ENCODE measurements around the gene CEP192.
"Not testable (repeated sequence)": the region's sequence is repeated elsewhere in the genome, so short reads cannot be mapped to it uniquely, and the experiment has no call there.

CEP192 gene

DNA sequence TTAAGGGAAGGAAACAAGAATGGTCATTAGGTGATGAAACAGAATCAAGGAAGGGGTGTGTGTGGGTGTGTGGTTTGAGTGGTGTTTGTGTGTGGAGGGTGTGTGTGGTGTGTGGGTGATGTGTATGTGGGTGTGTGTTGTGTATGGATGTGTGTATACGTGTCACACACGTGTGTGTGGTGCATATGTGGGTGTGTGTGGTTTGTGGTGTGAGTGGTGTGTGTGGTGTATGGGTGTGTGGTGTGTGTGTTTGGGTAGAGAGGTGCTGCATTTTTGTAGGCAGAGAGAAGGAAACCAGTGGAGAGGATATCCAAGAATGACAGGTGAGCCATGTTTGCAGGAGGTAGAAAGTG lies 1.1 kb upstream of the CEP192 start:
- DNase-seq (ENCODE audit: low read depth): no peak

DNA sequence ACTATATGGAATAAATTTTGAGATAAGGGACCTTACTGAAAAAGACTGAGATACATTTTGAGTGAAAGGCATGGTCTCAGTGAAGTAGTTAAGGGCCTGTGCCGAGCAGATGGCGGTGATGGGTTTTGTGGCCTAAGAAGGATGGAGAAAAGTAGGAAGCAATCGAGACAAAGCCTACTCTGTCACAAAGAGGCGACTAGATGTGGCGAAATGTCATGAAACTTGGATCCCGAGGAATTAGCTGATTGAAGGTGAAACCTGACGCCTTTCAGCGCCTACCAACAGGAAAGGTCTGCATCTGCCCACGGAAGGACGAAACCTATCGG lies 558 bp upstream of the CEP192 start:
- no peak for DNase-seq (ENCODE audit: low read depth)

DNA sequence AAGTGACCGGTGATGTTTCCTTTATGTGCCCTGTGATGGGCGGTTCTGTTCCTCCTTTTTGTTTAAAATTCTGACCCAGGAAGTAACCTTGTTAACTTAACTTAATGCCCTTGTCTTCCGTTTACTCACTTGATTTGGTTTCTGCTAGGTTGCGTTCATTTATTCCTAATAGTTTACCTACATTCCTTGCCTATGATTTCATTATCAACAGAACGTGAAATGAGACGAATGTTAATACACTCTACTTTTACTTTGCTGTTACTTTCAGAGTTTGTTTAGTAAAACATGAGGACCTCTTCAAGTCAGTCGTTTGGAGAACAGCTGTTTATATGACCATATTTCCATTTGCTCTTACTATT lies 638 bp downstream of the CEP192 start:
- no peak for DNase-seq (ENCODE audit: low read depth)

DNA sequence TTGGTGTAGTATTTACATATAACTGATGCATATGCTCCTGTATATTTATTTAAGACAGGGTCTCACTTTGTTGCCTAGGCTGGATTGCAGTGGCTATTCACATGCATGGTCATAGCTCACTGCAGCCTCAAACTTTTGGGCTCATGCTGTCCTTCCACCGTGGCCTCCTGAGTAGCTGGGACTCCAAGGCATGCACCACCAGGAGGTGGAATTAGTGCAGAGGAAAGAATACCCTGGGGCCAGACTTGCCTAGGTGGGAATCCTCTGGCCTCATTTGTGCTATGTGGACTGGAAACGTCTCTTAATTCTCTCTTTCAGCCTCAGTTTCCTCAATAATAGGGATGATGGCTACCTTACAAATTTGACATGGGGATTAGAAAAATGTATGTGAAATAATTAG lies 2.3 kb downstream of the CEP192 start:
- no peak for DNase-seq (ENCODE audit: low read depth)

DNA sequence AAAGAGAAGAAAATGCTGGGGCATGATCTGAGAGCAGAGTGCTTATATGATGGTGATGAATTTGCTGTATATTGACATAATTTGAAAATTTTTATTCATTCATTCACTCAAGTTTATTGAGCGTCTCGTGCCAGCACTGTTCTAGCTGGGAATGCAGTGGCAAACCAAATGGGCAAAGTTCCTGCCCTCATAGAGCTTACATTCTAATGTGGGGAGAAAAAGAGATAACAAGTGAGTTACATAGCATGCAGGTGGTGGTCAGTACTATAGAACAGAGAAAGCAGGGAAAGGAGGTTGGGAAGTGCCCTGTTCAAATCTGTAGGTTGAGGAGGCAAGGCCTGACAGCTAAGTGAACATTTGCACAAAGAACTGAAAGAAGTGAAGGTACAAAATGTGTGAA lies 4.3 kb downstream of the CEP192 start:
- no peak for DNase-seq (ENCODE audit: low read depth)

DNA sequence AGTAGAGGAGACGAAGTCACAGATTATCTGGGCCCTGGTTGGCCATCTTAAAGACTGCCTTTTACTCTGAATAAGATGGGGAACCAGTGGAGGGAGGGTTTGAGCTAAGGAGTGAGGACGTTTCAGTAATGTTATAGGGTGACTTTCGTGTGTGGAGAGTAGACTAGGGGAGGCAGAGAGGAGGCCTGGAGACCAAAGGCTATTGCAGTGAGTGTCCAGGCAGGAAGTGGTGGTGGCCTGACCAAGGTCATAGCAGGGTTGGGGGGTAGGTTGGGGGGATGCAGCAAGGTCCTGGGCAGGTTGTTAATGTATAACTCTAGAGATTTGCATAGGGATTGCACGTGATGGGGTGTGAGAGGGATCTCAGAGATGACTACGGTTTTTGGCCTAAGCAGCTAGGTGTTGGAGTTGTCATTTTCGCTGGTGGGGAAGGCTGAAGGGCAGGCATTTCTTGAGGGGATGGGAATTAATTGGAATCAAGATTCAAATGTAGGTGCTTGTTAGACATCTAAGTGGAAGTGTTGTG lies 4.9 kb downstream of the CEP192 start:
- DNase-seq (ENCODE audit: low read depth): no peak

DNA sequence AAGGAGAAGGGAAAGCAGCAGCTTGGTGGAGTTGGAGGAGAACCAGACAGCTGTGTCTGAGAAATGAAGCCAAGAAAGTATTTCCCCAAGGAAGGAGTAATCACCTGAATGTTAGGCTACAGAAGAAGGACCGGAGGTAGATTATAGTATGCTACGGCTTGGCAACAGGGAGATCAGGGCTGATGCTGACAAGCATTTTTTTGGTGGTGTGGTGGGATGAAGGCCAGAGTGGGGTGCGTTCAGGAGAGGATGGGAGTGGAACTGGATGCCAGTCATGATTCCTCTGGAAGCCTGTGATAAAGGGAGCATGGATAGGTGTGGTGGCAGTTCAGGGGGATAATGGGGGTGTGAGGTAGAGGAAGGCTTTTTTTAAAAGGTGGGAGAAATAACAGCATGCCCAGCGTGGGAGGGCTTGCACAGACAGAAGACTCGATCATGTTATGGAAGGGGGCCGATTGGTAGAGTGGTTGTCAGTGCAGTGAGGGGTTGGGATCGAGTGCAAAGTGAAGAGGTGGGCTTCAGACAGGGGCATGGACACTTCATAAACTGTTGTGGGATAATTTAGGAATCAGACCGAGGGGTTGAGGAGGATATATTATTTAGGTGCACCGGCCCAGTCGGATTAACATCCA lies 5.6 kb downstream of the CEP192 start:
- DNase-seq (ENCODE audit: low read depth): no peak

DNA sequence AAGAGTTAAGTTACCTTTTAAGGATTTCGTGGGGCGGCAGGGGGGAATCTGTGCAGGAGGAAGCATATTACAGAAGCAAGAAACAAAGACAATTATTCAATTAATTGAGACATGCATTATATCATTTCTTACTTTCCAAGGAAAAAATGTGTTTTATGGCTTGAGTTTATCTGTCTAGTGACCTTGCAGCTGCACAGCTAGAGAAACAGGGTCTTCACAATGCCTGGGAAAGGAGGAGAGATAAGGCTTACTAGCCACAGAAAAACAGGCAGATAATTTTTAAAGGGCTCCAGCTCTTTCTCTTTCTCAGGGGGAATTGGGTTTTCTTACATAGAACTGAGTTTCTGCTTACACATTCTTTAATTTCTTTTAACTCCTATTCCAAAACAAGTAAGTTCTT lies 6.2 kb downstream of the CEP192 start:
- DNase-seq (ENCODE audit: low read depth): not testable (repeated sequence)

DNA sequence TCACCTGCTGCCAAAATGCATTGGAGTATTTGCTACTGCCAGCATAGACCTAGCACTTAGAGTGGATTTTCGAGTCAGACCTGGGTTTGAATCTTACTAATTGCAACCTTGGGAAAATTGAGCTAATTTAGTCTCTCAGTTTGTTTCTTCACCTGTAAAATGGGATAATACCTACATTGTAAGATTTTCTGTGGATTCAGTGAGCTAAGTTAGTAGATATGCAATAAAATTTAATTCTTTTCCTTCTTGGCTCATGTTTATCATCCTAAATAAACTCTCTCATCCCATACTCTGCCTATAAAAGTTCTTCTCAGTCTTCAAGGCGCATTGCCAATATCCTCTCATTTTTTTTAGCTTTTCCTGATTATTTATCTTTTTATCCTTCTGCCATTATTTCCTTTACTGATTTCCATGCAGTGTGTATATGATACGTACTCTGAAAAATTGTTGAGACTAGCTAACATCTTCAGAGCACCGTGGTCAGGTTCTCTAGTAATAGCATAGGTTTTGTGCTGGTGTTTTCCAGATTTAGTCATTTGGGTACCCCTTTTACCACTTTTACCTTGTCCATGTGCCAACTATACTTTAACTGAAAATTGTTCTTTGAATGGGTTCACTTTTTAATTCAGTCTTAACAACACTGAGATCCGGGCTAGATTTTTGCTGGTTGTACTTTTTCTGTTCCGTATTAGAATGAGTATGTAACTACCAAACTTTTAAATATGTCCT lies 7.3 kb downstream of the CEP192 start:
- no peak for DNase-seq (ENCODE audit: low read depth)

DNA sequence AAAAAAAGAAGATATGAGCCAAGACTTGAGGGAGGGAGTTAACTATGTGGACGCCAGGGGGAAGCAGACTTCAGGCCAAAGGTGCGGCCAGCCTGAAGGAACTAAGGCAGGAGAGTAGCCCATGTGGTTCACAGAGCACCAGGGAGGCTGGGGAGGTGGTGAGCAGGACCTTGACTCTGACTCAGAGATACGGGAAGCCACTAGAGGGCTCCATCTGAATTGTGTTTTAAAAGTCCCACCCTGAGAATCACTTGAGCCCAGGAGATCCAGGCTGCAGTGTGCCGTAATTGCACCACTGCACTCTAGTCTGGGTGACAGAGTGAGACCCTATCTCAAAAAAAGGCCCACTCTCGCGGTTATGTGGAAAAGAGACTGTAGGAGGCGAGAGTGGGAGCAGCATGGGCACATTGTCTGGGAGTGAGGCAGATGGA lies 12.3 kb downstream of the CEP192 start:
- DNase-seq (ENCODE audit: low read depth): no peak

DNA sequence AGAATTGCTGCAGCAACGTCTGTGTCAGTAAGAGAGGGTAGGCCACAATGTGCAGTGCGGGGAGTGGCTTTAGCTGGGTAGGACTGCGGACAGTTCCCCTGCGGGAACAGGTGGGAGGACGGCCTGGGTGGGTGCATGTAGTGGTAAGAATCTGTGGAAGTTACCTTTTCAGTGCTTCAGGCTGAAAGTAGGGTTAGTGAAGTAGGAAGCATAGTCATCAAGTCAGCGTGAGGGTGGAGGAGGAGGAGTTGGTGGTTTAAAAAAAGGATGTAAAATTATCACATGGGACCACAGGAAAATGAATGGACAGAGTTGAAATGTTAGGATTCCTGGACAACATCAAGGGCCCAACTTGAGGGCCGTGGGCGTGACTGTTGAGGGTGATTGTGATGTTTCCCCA lies 13.2 kb downstream of the CEP192 start:
- no peak for DNase-seq (ENCODE audit: low read depth)

DNA sequence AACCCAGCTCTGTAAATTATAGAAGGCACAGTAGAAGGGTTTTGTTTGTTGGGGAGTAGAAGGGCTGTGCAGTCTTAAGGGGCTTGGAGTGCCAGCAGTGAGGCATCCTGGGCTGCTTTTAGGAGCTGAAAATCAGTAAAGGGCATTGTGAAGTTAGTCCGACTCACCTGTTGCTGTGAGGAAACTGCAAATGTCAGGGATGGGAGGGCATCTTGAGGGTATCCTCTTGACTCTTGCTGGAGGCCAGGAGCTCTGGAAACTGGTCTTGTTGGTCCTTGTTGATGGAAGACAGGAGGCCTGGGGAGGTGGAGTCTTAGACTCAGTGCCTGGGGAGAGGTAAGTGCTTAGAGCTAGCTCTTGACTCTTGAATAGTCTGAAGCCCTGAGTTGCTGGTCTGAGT lies 14.1 kb downstream of the CEP192 start:
- no peak for DNase-seq (ENCODE audit: low read depth)

DNA sequence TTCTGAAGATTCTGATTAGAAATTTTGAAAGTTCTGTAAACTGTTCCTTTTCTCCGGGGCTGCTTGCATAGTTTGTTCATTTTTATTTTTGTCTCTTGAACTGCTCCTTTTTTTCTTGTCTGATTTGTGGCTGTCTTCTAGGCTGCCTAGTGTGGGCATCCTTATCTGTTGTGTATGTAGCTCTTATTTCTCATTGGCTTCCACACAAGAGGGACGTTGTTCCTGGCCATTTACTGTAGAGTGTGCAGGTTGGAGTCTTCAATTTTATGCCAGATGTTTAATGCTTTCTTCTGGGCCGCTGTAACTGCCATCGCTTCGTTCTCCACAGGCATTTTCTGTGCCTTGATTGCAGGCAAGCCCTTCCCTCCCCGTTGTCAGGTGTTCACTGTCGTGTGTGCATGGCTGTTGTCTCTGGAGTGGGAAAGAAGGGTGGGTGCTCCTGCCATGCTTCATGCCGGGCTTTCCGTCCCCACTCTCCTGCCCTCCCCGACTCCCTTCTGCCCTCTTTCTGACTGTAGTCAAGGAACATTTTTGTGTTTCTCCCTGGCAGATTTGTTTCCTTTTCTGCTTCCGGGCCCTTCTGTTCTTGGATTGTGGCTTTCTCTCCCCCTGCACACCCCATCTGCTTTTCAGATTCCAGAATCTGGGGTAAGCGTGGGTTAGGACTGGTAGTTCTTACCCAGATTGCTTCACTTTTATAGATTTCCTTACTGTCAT lies 15.5 kb downstream of the CEP192 start:
- DNase-seq (ENCODE audit: low read depth): no peak

DNA sequence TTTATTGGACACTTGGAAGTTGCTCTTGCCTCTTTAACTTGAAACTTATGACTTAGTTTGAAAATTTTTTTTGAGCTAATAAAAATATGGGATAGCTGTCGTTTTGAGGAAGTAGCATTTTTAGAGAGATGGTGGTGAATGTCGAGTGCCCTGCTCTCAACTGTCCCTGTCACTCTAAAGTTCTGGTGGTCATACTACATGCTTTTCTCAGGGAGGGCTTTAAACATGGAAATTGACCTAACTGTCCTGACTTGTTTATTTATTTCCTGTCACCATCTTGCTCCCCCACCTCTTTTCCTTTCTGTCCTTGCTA lies 16.0 kb downstream of the CEP192 start:
- DNase-seq (ENCODE audit: low read depth): no peak

DNA sequence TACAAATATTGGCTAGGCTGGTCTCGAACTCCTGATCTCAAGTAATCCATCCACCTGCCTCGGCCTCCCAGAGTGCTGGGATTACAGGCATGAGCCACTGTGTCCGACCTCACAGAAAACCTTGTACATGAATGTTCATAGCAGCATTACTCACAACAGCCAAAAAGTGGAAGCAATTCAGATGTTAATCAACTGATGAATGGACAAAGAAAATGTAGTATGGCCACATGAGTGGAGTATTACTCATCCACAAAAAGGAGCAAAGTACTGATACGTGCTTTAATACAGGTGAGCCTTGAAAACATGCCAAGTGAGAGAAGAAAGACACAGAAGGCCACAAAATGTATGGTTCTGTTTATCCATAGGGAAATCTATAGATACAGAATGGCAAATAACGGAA lies 20.6 kb downstream of the CEP192 start:
- DNase-seq (ENCODE audit: low read depth): no peak

DNA sequence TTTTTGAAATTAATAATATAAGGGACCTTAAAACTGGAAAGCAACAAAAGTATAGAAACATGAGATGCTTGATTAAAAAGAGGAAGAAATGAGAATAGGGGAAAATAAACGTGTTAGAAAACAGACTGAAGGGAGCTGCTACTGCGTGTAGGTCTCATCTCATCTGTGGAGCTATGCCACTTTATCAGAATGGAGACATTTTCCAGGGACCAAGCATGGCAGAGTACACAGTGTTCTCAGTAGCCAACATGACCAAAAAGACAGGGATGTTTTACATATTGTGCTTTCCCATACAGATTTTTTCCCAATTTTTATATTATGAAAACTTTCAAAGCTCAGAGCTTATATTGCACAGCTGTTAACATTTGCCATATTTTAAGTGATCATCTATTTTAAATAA lies 23.1 kb downstream of the CEP192 start:
- DNase-seq (ENCODE audit: low read depth): no peak

DNA sequence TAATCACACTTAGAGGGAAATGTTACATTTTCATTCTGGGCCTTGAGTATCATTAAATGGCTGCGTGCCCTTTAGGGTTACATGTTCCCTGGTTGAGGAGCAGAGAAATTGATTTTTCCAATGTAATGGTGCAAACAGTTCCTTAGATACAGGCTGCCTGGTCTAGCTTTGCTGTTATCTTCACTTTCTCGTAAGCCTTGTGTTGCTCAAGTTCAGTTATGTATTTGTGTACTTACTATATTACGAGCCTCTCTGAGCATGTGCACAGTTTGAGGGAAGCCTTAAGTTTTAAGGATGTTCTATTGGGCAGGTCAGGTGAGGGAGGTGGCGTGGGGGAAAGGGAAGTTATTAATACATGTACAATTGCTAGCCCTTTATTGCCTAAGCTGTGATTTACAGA lies 23.7 kb downstream of the CEP192 start:
- DNase-seq (ENCODE audit: low read depth): no peak

DNA sequence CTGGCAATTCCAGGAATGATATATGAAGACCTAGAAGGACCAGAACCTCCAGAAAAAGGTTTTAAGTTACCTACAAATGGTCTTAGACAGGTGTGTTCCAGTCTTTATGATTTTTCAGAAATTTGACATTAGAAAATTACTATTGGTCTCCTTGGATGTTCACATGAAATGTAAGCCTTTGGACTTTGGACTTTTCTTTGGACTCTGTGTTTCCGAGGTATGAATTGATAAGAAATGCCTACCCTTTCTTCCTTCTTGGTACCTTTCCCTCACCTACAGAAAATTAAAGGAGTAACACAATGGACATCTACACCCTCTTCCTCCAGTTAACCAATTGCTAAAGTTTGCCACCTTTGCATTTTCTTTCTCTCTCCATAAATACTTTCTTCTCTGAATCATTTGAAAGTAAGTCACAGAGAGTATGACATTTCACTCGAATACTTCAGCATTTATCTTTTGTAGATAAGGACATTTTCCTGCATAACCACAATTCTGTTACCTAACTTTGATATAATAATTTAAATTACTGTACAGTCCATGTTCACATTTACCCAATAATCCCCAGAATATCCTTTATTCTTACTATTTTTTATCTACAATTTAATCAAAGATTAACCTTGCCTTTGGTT lies 26.2 kb downstream of the CEP192 start:
- DNase-seq (ENCODE audit: low read depth): no peak

DNA sequence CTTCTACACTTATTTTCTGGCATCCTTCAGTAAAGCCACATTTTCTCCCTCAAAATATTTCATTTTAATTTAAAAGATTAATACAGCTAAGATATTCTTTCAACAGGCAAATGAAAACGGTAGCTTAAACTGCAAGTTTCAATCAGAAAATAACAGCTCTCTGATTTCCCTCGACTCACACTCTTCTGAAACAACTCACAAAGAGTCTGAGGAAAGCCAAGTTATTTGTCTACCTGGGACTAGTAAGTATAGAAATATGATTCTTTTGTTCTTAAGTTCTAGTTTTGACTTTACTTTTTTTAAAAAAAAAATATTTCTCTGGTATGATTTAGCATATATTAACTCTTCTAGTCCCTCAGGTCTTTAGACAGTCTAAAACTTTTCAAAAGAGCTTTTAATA lies 27.2 kb downstream of the CEP192 start:
- no peak for DNase-seq (ENCODE audit: low read depth)

DNA sequence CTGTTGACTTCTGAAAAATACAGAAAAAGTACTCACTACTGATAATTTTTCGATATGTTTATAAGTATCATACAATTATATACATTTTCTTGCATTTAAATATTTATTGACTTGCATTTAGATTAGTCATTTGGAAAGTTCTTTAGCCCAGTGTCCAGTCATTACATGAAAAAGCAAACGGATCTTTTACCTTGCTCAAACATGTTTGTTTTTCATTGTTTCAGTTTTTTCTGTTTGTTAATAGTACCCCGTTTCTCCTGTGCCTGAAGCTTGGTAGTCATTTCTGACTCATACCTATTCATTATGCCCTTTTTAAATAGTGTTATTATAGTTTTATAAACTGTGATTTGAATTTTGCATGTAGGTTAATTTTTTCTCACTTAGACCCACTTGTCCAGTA lies 28.1 kb downstream of the CEP192 start:
- DNase-seq (ENCODE audit: low read depth): no peak

DNA sequence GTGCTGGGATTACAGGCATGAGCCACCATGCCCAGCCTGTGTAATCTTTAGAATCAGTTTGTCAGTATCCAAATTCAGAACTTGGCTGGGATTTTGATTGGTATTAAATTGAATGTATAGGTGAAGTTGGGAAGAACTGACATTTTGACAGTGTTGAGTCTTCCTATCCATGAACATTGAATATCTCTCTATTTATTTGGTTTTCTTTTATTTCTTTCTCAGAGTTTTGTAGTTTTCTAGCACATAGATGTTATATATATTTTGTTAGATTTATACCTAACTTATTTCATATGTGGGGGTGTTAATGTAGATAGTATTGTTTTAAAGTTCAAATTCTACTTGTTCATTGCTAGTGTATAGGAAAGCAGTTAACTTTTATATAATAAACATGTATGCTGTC lies 31.5 kb downstream of the CEP192 start:
- DNase-seq (ENCODE audit: low read depth): no peak

DNA sequence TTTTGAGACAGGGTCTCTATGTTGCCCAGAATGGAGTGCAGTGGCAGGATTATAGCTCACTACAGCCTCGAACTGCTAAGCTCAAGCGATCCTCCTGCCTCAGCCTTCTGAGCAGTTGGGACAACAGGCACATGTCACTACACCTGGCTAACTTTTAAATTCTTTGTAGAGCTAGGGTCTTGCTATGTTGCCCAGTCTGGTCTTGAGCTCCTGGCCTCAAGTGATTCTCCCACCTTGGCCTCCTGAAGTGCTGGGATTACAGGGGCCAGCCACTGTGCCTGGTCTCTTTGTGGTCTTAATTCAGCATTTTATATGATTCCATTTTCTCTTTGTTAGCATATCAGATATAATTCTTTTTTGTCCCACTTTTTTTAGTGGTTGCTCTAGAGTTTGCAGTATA lies 34.1 kb downstream of the CEP192 start:
- DNase-seq (ENCODE audit: low read depth): no peak

DNA sequence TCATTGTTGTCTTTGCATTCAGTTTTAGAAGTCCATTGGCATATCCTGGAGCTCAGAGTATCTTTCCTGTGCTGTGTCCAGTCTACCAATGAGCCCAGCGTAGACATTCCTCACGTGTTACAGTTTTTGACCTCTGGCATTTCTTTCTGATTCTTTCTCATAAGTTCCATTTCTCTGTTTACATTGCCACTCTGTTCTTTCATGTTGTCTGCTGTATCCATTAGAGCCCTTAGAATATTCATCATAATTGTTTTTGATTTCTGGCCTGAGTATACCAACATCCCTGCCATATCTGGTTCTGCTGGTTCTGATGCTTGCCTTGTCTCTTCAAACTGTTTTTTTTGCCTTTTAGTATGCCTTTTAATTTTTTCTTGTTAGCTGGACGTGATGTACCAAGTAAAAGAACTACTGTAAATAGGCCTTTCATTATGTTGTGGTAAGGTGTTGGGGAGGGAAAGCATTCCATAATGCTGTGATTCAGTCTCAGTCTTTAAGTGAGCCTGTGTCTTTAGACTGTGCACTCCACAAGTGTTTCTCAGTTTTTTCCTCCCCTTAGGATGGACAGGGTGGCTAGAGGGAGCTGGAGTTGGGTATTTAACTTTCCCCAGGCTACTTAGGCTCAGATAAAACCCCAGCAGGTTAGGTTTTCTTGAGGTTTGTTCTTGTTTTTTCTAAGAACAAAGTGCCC lies 35.6 kb downstream of the CEP192 start:
- DNase-seq (ENCODE audit: low read depth): no peak

Data from T follicular helper cell (primary cell).